Measurements from ENCODE around the gene ERICH4.

- no peak for TF ChIP-seq POLR2A (IDR thresholded peaks at IDR 0.05)
- TF ChIP-seq CTCF (IDR thresholded peaks at IDR 0.05): no peak
These were observed 49.9 kb downstream of the ERICH4 start for GRCh38 chr19:41492843-41493242.

Data from heart left ventricle (tissue), 13 donors.